Measurements from ENCODE around the gene SIRT4.
"Not testable (repeated sequence)": the region's sequence is repeated elsewhere in the genome, so short reads cannot be mapped to it uniquely, and the experiment has no call there.

Gene SIRT4

GRCh38 chr12:120328228-120328627, 26.1 kb downstream of the SIRT4 start:
- TF ChIP-seq CTCF (IDR thresholded peaks at IDR 0.05; ENCODE audit: borderline replicate concordance, insufficient read depth, low read depth, low read length), result no peak
- no peak overlapping the region for H3K4me3 ChIP-seq (ENCODE audit: low read depth, low read length)

- TF ChIP-seq CTCF (IDR thresholded peaks at IDR 0.05; ENCODE audit: borderline replicate concordance, insufficient read depth, low read depth, low read length), result no peak
- no peak overlapping the region for H3K4me3 ChIP-seq (ENCODE audit: low read depth, low read length)
Measured at GRCh38 chr12:120331390-120331789, 29.3 kb downstream of the SIRT4 start.

- no peak overlapping the region for H3K4me3 ChIP-seq (ENCODE audit: low read depth, low read length)
- no peak for TF ChIP-seq CTCF (IDR thresholded peaks at IDR 0.05; ENCODE audit: borderline replicate concordance, insufficient read depth, low read depth, low read length)
Measured at GRCh38 chr12:120332041-120332440, 29.9 kb downstream of the SIRT4 start.

GRCh38 chr12:120332523-120332922, 30.4 kb downstream of the SIRT4 start:
- no peak overlapping the region for H3K4me3 ChIP-seq (ENCODE audit: low read depth, low read length)
- TF ChIP-seq CTCF (IDR thresholded peaks at IDR 0.05; ENCODE audit: borderline replicate concordance, insufficient read depth, low read depth, low read length), result no peak

GRCh38 chr12:120335447-120335846, 33.3 kb downstream of the SIRT4 start:
- not testable (repeated sequence) for H3K4me3 ChIP-seq (ENCODE audit: low read depth, low read length)
- peak; percentile 67 for TF ChIP-seq CTCF (IDR thresholded peaks at IDR 0.05; ENCODE audit: borderline replicate concordance, insufficient read depth, low read depth, low read length)

- not testable (repeated sequence) for H3K4me3 ChIP-seq (ENCODE audit: low read depth, low read length)
Measured at GRCh38 chr12:120336392-120336791, 34.3 kb downstream of the SIRT4 start.

- no peak overlapping the region for H3K4me3 ChIP-seq (ENCODE audit: low read depth, low read length)
- TF ChIP-seq CTCF (IDR thresholded peaks at IDR 0.05; ENCODE audit: borderline replicate concordance, insufficient read depth, low read depth, low read length), result no peak
Measured at GRCh38 chr12:120337730-120338129, 35.6 kb downstream of the SIRT4 start.

- no peak overlapping the region for H3K4me3 ChIP-seq (ENCODE audit: low read depth, low read length)
Measured at GRCh38 chr12:120339256-120339655, 37.1 kb downstream of the SIRT4 start.

More at GRCh38 chr12:120339256-120339655, 37.1 kb downstream of the SIRT4 start:
- no peak for TF ChIP-seq CTCF (IDR thresholded peaks at IDR 0.05; ENCODE audit: borderline replicate concordance, insufficient read depth, low read depth, low read length)
